Fibroblast of villous mesenchyme (primary cell): ENCODE results near the gene POU2F1. TPM values are rescaled to one million over a fixed set of nuclear protein-coding genes. Genes with fewer than 3 reads are reported as not detected.
A peak's percentile ranks its signal among the peaks of the same experiment; 100 is the strongest.

Source experiments
- DNase-seq: peaks from one replicate; pipeline ENCODE4 v3.0.0-alpha.2; 2010; ENCODE audit warnings: low read depth
- H3K4me3 ChIP-seq: 2 replicates; pipeline ENCODE4 v1.5.1; 2011; ENCODE audit warnings: low read depth, mild to moderate bottlenecking, low read length
- total RNA-seq: library from RNA; depleted of rRNA; stranded (reverse); fragments of >200 nt; gene quantifications from 2 replicates; pipeline ENCODE4 v1.2.3, GENCODE V29; 2012
- TF ChIP-seq, protein P1 (sequence below): IDR thresholded peaks from 2 replicates; pipeline ENCODE4 v1.5.1; 2012; ENCODE audit warnings: low read depth, mild to moderate bottlenecking, low read length; ENCODE audit not compliant: insufficient read depth

The POU2F1 gene
- total RNA-seq, 1 donor, result 6.9 TPM

DNA sequence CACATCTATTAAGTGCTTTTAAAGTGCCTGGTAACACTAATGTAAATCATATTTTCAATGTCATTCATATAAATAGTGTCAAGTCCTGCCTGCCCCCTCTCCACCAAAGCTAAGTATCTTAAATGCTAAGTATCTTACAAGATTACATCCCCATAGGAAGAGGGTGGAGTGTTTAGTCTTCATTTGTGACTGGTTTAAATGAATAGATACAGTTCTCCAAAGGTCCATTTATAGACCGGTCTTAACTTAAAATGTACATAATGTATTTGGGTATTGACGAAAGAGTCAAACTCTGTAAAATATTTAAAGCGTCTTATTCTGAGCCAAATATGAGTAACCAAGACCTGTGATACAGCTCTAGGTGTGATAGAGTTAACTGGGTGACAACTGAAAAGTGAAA is 60.2 kb downstream of the POU2F1 start:
- TF ChIP-seq, protein P1, sequence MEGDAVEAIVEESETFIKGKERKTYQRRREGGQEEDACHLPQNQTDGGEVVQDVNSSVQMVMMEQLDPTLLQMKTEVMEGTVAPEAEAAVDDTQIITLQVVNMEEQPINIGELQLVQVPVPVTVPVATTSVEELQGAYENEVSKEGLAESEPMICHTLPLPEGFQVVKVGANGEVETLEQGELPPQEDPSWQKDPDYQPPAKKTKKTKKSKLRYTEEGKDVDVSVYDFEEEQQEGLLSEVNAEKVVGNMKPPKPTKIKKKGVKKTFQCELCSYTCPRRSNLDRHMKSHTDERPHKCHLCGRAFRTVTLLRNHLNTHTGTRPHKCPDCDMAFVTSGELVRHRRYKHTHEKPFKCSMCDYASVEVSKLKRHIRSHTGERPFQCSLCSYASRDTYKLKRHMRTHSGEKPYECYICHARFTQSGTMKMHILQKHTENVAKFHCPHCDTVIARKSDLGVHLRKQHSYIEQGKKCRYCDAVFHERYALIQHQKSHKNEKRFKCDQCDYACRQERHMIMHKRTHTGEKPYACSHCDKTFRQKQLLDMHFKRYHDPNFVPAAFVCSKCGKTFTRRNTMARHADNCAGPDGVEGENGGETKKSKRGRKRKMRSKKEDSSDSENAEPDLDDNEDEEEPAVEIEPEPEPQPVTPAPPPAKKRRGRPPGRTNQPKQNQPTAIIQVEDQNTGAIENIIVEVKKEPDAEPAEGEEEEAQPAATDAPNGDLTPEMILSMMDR, result no peak
- no peak for DNase-seq
- H3K4me3 ChIP-seq, result no peak overlapping the region

DNA sequence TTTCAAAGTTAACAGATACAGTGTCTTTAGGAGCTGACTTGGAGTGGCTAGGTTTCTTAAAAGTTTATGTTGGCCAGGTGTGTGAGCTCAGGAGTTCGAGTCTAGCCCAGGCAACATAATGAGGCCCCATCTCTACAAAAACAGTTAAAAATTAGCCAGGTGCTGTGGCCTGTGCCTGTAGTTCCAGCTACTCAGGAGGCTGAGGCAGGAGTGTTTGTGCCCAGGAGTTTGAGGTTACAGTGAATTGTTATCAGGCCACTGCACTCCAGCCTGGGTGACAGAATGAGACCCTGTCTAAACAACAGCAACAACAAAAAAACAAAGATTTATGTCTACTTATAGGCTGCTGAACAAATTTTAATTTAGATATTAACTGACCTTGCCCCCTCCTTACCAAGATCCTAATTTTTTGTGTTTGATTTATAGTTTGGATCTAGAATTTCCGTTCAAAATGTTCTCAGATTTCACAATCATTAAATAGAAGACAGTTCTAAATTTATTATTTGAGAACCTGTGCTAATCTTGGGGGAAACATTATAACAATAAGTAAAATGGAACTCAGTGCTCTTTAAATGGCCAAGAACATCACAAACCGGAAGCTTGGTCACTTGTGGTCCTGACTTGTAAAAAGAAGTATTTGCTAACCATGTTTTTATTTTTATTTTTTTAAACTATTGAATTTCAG is 67.8 kb downstream of the POU2F1 start:
- DNase-seq, result no peak
- no peak overlapping the region for H3K4me3 ChIP-seq
- TF ChIP-seq, protein P1, result no peak

DNA sequence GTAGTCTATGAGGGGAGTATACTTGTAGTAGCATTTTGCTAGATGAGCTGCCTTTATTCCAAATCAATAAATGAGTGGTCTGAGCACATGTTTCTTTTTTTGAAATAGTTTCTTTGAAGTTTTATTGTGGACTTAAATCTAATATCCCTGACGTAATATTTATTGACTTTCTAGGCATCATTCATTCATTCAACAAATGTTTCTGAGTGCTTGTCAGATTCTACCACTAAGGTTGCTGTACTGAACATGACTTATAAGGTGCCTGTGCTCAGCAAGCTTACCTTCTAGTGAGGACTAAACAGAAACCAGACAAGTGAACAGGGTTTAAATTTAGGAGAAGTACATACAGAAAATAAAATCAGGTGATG is 68.4 kb downstream of the POU2F1 start:
- TF ChIP-seq, protein P1, result no peak
- no peak overlapping the region for H3K4me3 ChIP-seq
- no peak for DNase-seq

DNA sequence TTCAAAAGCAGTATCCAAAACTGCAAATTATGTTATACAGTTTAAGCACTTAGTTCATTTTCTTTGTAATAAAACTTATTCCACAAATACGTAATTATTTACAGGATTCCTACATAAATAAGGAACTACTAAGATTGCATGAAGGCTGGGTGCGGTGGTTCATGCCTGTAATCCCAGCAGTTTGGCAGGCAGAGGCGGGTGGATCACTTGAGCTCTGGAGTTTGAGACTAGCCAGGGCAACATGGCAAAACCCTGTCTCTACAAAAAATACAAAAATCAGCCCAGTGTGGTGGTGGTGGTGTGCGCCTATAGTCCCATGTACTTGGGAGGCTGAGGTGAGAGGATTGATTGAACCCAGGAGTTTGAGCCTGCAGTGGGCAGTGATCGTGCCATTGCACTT is 69.3 kb downstream of the POU2F1 start:
- TF ChIP-seq, protein P1, result no peak
- no peak overlapping the region for H3K4me3 ChIP-seq
- no peak for DNase-seq

DNA sequence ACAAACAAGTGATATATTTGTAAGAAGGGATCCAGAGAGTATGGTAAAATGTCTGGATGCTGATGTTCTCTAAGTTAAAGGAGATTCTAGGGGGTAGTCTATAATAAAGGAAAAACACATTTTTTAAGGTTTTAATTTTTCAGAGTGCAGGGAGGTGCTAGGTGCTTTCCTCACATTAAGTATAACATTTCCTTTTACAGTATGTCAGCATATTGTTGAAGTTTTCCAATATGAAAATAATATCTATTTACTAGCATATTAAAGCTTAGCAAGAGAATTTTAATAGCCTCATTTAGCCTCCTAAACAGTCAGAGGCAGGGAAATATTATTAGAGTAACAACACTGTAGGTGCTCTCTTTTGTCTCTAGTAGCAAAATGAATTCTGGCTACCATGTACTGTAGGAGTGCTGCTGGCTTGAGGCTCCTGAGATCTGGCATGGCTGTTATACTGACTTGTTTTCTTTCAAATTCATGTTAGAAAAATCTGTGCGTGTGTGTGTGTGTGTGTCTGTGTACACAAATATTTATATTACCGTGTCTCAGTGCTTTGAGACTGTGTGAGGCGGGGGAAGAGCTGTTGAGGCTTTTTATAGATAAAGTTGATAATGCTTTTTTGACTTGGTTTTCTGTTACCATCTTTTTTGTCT is 71.0 kb downstream of the POU2F1 start:
- TF ChIP-seq, protein P1, result no peak
- DNase-seq, result peak; percentile 16
- no peak overlapping the region for H3K4me3 ChIP-seq

DNA sequence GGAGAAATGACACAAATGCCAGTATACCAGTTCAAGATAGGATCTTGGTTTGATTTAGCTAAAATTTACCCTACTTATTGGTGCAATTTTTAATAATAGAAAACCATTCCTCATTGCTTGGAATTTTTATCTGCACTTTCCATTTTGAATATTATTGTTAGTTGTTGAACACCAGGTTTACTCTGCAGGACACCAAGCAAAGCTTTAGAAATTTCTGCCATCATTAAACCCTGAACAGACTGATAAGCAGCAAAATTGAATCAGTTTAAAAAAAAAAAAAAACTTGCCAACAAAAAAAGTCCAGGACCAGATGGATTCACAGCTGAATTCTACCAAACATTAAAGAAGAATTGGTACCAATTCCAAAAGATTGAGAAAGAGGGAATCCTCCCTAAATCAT is 71.5 kb downstream of the POU2F1 start:
- no peak for DNase-seq
- H3K4me3 ChIP-seq, result no peak overlapping the region
- TF ChIP-seq, protein P1, result no peak
